Measurements from ENCODE around the gene FARP1. TPM values are rescaled to one million over a fixed set of nuclear protein-coding genes. Genes with fewer than 3 reads are reported as not detected.

FARP1 gene
- total RNA-seq, 1 donor from 2014 or later, result 110 TPM

- peak; percentile 23 to 53 for ATAC-seq
- DNase-seq, result no peak
- H3K9me3 ChIP-seq, result no peaks in the 10 kb centered on the region
- no peaks in the 10 kb centered on the region for H3K36me3 ChIP-seq
- no peak overlapping the region for H3K27ac ChIP-seq
- no peak overlapping the region for H3K4me3 ChIP-seq
- TF ChIP-seq CTCF (IDR thresholded peaks at IDR 0.05), result no peak
- intact Hi-C loops (cut with DNase I), result no loop called here
- peaks cover 9% of the 10 kb centered on the region for H3K4me1 ChIP-seq
- no peaks in the 10 kb centered on the region for H3K27me3 ChIP-seq (ENCODE audit: low read depth)
Observed at GRCh38 chr13:98279473-98280175, 136.7 kb downstream of the FARP1 start.

- H3K4me1 ChIP-seq, result peaks cover 9% of the 10 kb centered on the region
- H3K4me3 ChIP-seq, result no peak overlapping the region
- no peaks in the 10 kb centered on the region for H3K36me3 ChIP-seq
- H3K27me3 ChIP-seq (ENCODE audit: low read depth), result no peaks in the 10 kb centered on the region
- intact Hi-C loops (cut with DNase I), result no loop called here
- H3K27ac ChIP-seq, result no peak overlapping the region
- TF ChIP-seq CTCF (IDR thresholded peaks at IDR 0.05), result no peak
- H3K9me3 ChIP-seq, result no peaks in the 10 kb centered on the region
- DNase-seq (no peak), ATAC-seq (no peak)
Observed at GRCh38 chr13:98280176-98280510, 137.2 kb downstream of the FARP1 start.

- no peaks in the 10 kb centered on the region for H3K27me3 ChIP-seq (ENCODE audit: low read depth)
- no peak overlapping the region for H3K4me3 ChIP-seq
- H3K4me1 ChIP-seq, result no peaks in the 10 kb centered on the region
- no peaks in the 10 kb centered on the region for H3K36me3 ChIP-seq
- intact Hi-C loops (cut with DNase I), result no loop called here
- peak in 1 of 2 donors; percentile 20 for ATAC-seq
- H3K27ac ChIP-seq, result no peak overlapping the region
- no peak for DNase-seq
- no peak for TF ChIP-seq CTCF (IDR thresholded peaks at IDR 0.05)
- H3K9me3 ChIP-seq, result no peaks in the 10 kb centered on the region
Observed at GRCh38 chr13:98284679-98285078, 141.8 kb downstream of the FARP1 start.

GRCh38 chr13:98285317-98285716, 142.4 kb downstream of the FARP1 start:
- intact Hi-C loops (cut with DNase I), result no loop called here
- ATAC-seq (no peak), DNase-seq (no peak)
- Histone ChIP-seq H3K4me3 (no peak overlapping the region), H3K27ac (no peak overlapping the region), H3K36me3 (no peaks in the 10 kb centered on the region), H3K9me3 (no peaks in the 10 kb centered on the region), H3K4me1 (no peaks in the 10 kb centered on the region), H3K27me3 (ENCODE audit: low read depth) (no peaks in the 10 kb centered on the region)
- no peak for TF ChIP-seq CTCF (IDR thresholded peaks at IDR 0.05)

GRCh38 chr13:98285852-98286594, 143.1 kb downstream of the FARP1 start:
- Histone ChIP-seq H3K4me3 (no peak overlapping the region), H3K4me1 (no peaks in the 10 kb centered on the region), H3K9me3 (no peaks in the 10 kb centered on the region), H3K36me3 (no peaks in the 10 kb centered on the region), H3K27me3 (ENCODE audit: low read depth) (no peaks in the 10 kb centered on the region), H3K27ac (no peak overlapping the region)
- no peak for TF ChIP-seq CTCF (IDR thresholded peaks at IDR 0.05)
- intact Hi-C loops (cut with DNase I), result no loop called here
- no peak for DNase-seq
- no peak for ATAC-seq

Data from lower lobe of right lung (tissue), 2 donors.